HG03175 (cell line): ENCODE results near the gene SCNN1A.

Source experiments
- ATAC-seq: cut with Tn5 transposase; IDR thresholded peaks from one replicate; pipeline ENCODE4 v1.9.1; 2021; ENCODE audit warnings: mild to moderate bottlenecking, moderate library complexity; ENCODE audit not compliant: unreplicated experiment

SCNN1A gene

GRCh38 chr12:6301721-6302120 lies 73.6 kb downstream of the SCNN1A start:
- ATAC-seq, result no peak

- ATAC-seq, result no peak
Measured at GRCh38 chr12:6297170-6297569, 78.2 kb downstream of the SCNN1A start.
